ENCODE measurements around the gene SFMBT2. TPM values are rescaled to one million over a fixed set of nuclear protein-coding genes. Genes with fewer than 3 reads are reported as not detected.

The SFMBT2 gene
- total and polyA plus RNA-seq, 2 of the 4 experiments (the other 2 are of a cell fraction) = 0.70 to 1.3 TPM

DNA sequence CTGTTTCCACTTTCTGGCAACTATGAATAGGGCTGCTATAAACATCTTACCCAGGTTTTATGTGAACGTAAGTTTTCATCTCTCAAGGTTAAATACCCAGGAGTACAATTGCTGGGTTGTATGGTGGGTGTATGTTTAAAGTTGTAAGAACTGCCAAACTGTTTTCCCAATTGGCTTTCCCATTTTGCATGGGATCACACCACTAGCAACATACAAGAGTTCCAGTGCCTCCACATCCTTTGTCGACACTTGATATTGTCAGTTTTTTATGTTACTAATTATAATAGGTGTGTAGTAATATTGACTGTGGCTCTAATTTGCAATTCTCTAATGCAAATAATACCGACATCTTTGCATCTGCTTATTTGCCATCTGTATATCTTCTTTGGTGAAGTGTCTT, 82.9 kb downstream of the SFMBT2 start:
- no peak overlapping the region for H2AK5ac ChIP-seq (ENCODE audit: low read depth, low read length)
- no peak overlapping the region for H2BK120ac ChIP-seq (ENCODE audit: low read depth, low read length)
- TF ChIP-seq MAFK (IDR thresholded peaks at IDR 0.05; ENCODE audit: low read depth, low read length) (no peak), CHD1 (IDR thresholded peaks at IDR 0.05; ENCODE audit: low read depth, low read length) (no peak), RAD21 (IDR thresholded peaks at IDR 0.05; ENCODE audit: low read length) (no peak), USF2 (IDR thresholded peaks at IDR 0.05; ENCODE audit: low read depth, low read length) (no peak), SMC3 (IDR thresholded peaks at IDR 0.05; ENCODE audit: low read depth, low read length) (no peak), MAZ (IDR thresholded peaks at IDR 0.05; ENCODE audit: borderline replicate concordance, low read depth, low read length) (no peak), FOS (IDR thresholded peaks at IDR 0.05; ENCODE audit: low read depth, low read length) (no peak), CEBPB (IDR thresholded peaks at IDR 0.05; ENCODE audit: low read depth, low read length) (no peak), POLR2A (IDR thresholded peaks at IDR 0.05; ENCODE audit: low read depth, low read length) (no peak), MXI1 (IDR thresholded peaks at IDR 0.05; ENCODE audit: borderline replicate concordance, low read depth, low read length) (no peak), RFX5 (IDR thresholded peaks at IDR 0.05; ENCODE audit: low read depth, low read length) (no peak), BHLHE40 (IDR thresholded peaks at IDR 0.05; ENCODE audit: low read depth, low read length) (no peak)
- TF ChIP-seq, protein P1, sequence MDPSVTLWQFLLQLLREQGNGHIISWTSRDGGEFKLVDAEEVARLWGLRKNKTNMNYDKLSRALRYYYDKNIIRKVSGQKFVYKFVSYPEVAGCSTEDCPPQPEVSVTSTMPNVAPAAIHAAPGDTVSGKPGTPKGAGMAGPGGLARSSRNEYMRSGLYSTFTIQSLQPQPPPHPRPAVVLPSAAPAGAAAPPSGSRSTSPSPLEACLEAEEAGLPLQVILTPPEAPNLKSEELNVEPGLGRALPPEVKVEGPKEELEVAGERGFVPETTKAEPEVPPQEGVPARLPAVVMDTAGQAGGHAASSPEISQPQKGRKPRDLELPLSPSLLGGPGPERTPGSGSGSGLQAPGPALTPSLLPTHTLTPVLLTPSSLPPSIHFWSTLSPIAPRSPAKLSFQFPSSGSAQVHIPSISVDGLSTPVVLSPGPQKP (IDR thresholded peaks at IDR 0.05; ENCODE audit: borderline replicate concordance, low read depth, low read length) = no peak
- TF ChIP-seq, protein P2, sequence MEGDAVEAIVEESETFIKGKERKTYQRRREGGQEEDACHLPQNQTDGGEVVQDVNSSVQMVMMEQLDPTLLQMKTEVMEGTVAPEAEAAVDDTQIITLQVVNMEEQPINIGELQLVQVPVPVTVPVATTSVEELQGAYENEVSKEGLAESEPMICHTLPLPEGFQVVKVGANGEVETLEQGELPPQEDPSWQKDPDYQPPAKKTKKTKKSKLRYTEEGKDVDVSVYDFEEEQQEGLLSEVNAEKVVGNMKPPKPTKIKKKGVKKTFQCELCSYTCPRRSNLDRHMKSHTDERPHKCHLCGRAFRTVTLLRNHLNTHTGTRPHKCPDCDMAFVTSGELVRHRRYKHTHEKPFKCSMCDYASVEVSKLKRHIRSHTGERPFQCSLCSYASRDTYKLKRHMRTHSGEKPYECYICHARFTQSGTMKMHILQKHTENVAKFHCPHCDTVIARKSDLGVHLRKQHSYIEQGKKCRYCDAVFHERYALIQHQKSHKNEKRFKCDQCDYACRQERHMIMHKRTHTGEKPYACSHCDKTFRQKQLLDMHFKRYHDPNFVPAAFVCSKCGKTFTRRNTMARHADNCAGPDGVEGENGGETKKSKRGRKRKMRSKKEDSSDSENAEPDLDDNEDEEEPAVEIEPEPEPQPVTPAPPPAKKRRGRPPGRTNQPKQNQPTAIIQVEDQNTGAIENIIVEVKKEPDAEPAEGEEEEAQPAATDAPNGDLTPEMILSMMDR (conservative IDR thresholded peaks at IDR 0.05; ENCODE audit: low read depth, low read length) = no peak
- ChIA-PET POLR2A (ENCODE audit: unreplicated experiment) (no interaction called here), CTCF (no interaction called here)
- no peak overlapping the region for H3K23ac ChIP-seq (ENCODE audit: low read depth, low read length)
- dilution Hi-C loops (cut with HindIII; ENCODE audit: low sequenced_read_pairs, unreplicated experiment) = no loop called here
- DNase-seq = no peak
- H3K4me3 ChIP-seq (ENCODE audit: insufficient read depth, low read depth, low read length) = no peak overlapping the region
- H2BK5ac ChIP-seq (ENCODE audit: low read depth, low read length, poor library complexity, severe bottlenecking) = no peak overlapping the region
- intact Hi-C loops (cut with micrococcal nuclease) = no loop called here
- H3K18ac ChIP-seq (ENCODE audit: low read depth, low read length) = no peak overlapping the region
- no peak overlapping the region for H3K4ac ChIP-seq (ENCODE audit: low read depth, low read length)
- no peak overlapping the region for H3K56ac ChIP-seq (ENCODE audit: extremely low read depth, insufficient read depth, low read length)
- no CpG with 5 or more reads among the region's 3 CpGs for WGBS, 2 experiments (ENCODE audit: extremely low coverage in 2 of 2, insufficient read length in 1 of 2)
- H3K4me1 ChIP-seq (ENCODE audit: control insufficient read depth, insufficient read depth, low read length) = peaks cover 2% of the 10 kb centered on the region; the same call in 1 of the 2 replicates
- no peaks in the 10 kb centered on the region for H3K27me3 ChIP-seq (ENCODE audit: control insufficient read depth, insufficient read depth, low read length)
- no peak for ATAC-seq (ENCODE audit: low read depth)
- H3K9ac ChIP-seq (ENCODE audit: low read depth, low read length) = no peak overlapping the region
- no peak overlapping the region for H2BK20ac ChIP-seq (ENCODE audit: low read depth, low read length)
- no TSS peak for BruUV-seq (replicated peaks)
- no peak overlapping the region for H4K91ac ChIP-seq (ENCODE audit: insufficient read depth, low read depth, low read length)
- H3K27ac ChIP-seq (ENCODE audit: insufficient read depth, low read length) = no peak overlapping the region
- no peak overlapping the region for H2AK9ac ChIP-seq (replicated peaks; ENCODE audit: low read depth, low read length, poor library complexity)
- in situ Hi-C loops (cut with MboI; ENCODE audit: low sequenced_read_pairs) = no loop called here
- no peaks in the 10 kb centered on the region for H3K79me1 ChIP-seq (ENCODE audit: low read depth in 1 of 2, low read length in 2 of 2)
- H2AFZ ChIP-seq (replicated peaks; ENCODE audit: low read length, poor library complexity) = no peak overlapping the region
- peaks cover 2% of the 10 kb centered on the region; the same call in 1 of the 2 replicates for H3K9me3 ChIP-seq (ENCODE audit: control insufficient read depth, insufficient read depth, low read length)
- H4K8ac ChIP-seq (ENCODE audit: low read depth in 2 of 2, low read length in 2 of 2) = no peak overlapping the region
- H4K5ac ChIP-seq (ENCODE audit: low read depth, low read length) = no peak overlapping the region
- H3K4me2 ChIP-seq (ENCODE audit: low read depth, low read length) = no peak overlapping the region
- no peaks in the 10 kb centered on the region for H3K9me1 ChIP-seq (ENCODE audit: insufficient read depth, low read length)
- no peaks in the 10 kb centered on the region for H3K36me3 ChIP-seq (ENCODE audit: control insufficient read depth, insufficient read depth, low read length)
- no peaks in the 10 kb centered on the region for H4K20me1 ChIP-seq (ENCODE audit: insufficient read depth, low read length)
- no peak overlapping the region for H2BK15ac ChIP-seq (ENCODE audit: low read depth, low read length)
- H3K14ac ChIP-seq (replicated peaks; ENCODE audit: low read depth, low read length) = no peak overlapping the region

All from IMR-90 (cell line).